B cell (primary cell): ENCODE data around the gene PPP1R14D. TPM values are rescaled to one million over a fixed set of nuclear protein-coding genes. Genes with fewer than 3 reads are reported as not detected.

Experiments
- ATAC-seq: fragments of 200-7000 bp; cut with Tn5 transposase; one replicate; pipeline ENCODE4 v1.10.0; 2021; ENCODE audit warnings: low read depth, mild to moderate bottlenecking, moderate number of reproducible peaks, moderate library complexity
- CTCF ChIA-PET: fragments of 350-600 bp; sonication (Branson Sonifier 250); formaldehyde crosslinking; loops from one replicate; lab custom pipeline; 2021; ENCODE audit warnings: antibody characterized with exemption, inconsistent platforms; lab: Charles Lee
- POLR2A ChIA-PET: fragments of 350-600 bp; sonication (Branson Sonifier 250); formaldehyde crosslinking; loops from one replicate; lab custom pipeline; 2021; ENCODE audit warnings: antibody characterized with exemption; lab: Charles Lee
- DNase-seq: peaks from one replicate; pipeline ENCODE4 v3.0.0; 2013
- H2AFZ ChIP-seq: 2 replicates; pipeline ENCODE4 v1.6.1; 2012; ENCODE audit warnings: mild to moderate bottlenecking, low read depth, low read length; ENCODE audit not compliant: insufficient read depth, poor library complexity, severe bottlenecking
- H3K27ac ChIP-seq, 2 donors: 1 replicate in 1 of 2; 2 replicates in 1 of 2; pipeline ENCODE4 v1.5.1; 2012 to 2013; ENCODE audit warnings: low read length in 2 of 2, mild to moderate bottlenecking in 2 of 2, moderate library complexity in 1 of 2
- H3K27me3 ChIP-seq, 4 experiments: fragments of 200-600 bp in 1 of 4; sonication (generic) in 1 of 4; replicated peaks in 1 of 4; 1 replicate in 2 of 4; 2 replicates in 2 of 4; pipeline versions ENCODE4 v1.6.1 to v1.7.0; 2013 to 2016; ENCODE audit warnings: low read length in 3 of 4, mild to moderate bottlenecking in 2 of 4, mixed read lengths in 1 of 4, moderate library complexity in 1 of 4; ENCODE audit not compliant: insufficient read depth in 4 of 4, control insufficient read depth in 3 of 4; ENCODE audit errors: control extremely low read depth in 1 of 4
- H3K36me3 ChIP-seq, 2 experiments: replicated peaks in 1 of 2; 1 replicate in 1 of 2; 2 replicates in 1 of 2; pipeline versions ENCODE4 v1.6.1 to v1.7.1; 2013; ENCODE audit warnings: low read length in 1 of 2; ENCODE audit not compliant: insufficient read depth in 2 of 2, control insufficient read depth in 1 of 2; ENCODE audit errors: control extremely low read depth in 1 of 2, extremely low read depth in 1 of 2
- H3K4me1 ChIP-seq, 2 donors: fragments of 200-600 bp in 1 of 2; sonication (generic) in 1 of 2; 1 replicate in 1 of 2; 2 replicates in 1 of 2; pipeline versions ENCODE4 v1.5.1 to v1.6.1; 2013 to 2017; ENCODE audit warnings: low read length in 2 of 2; ENCODE audit not compliant: control insufficient read depth in 2 of 2, insufficient read depth in 2 of 2
- H3K4me2 ChIP-seq: replicated peaks from 2 replicates; pipeline ENCODE3; 2012; ENCODE audit warnings: mild to moderate bottlenecking, low read depth, low read length; ENCODE audit not compliant: poor library complexity, severe bottlenecking
- H3K4me3 ChIP-seq, 5 experiments: fragments of 200-600 bp in 1 of 5; sonication (generic) in 1 of 5; 1 replicate in 3 of 5; 2 replicates in 2 of 5; pipeline versions ENCODE4 v1.5.1 to v1.7.0; 2011 to 2016; ENCODE audit warnings: low read length in 4 of 5, mild to moderate bottlenecking in 4 of 5, low read depth in 2 of 5, control low read depth in 1 of 5, moderate library complexity in 1 of 5; ENCODE audit not compliant: insufficient read depth in 1 of 5; ENCODE audit errors: control extremely low read depth in 1 of 5, extremely low read depth in 1 of 5
- H3K79me2 ChIP-seq: fragments of 200-600 bp; sonication (generic); one replicate; pipeline ENCODE4 v1.6.0; 2016; ENCODE audit warnings: low read length; ENCODE audit not compliant: control insufficient read depth, insufficient read depth
- H3K9ac ChIP-seq: fragments of 200-600 bp; sonication (generic); 2 replicates; pipeline ENCODE4 v1.6.1; 2017; ENCODE audit warnings: mild to moderate bottlenecking, low read length, moderate library complexity
- H3K9me3 ChIP-seq, 3 donors: one replicate each; pipeline versions ENCODE4 v1.6.1 to v1.7.1; 2013; ENCODE audit warnings: low read length in 2 of 3; ENCODE audit not compliant: control insufficient read depth in 2 of 3, insufficient read depth in 1 of 3; ENCODE audit errors: control extremely low read depth in 1 of 3
- H4K20me1 ChIP-seq: 2 replicates; pipeline ENCODE4 v1.6.0; 2012; ENCODE audit warnings: mild to moderate bottlenecking, low read length; ENCODE audit not compliant: insufficient read depth, control insufficient read depth, poor library complexity, severe bottlenecking
- H3K27ac Mint-ChIP-seq: one replicate; pipeline ENCODE4 v1.8.0; 2021; ENCODE audit warnings: mixed read lengths
- H3K27me3 Mint-ChIP-seq: one replicate; pipeline ENCODE4 v1.8.0; 2021; ENCODE audit warnings: mixed read lengths
- H3K4me1 Mint-ChIP-seq: one replicate; pipeline ENCODE4 v1.8.0; 2021; ENCODE audit warnings: mixed read lengths
- H3K4me3 Mint-ChIP-seq: one replicate; pipeline ENCODE4 v1.8.0; 2021; ENCODE audit warnings: mixed read lengths
- H3K9me3 Mint-ChIP-seq: one replicate; pipeline ENCODE4 v1.8.0; 2022; ENCODE audit warnings: mixed read lengths; ENCODE audit not compliant: insufficient read depth
- EZH2 ChIP-seq: IDR thresholded peaks from 2 replicates; pipeline ENCODE4 v1.6.1; 2012; ENCODE audit warnings: borderline replicate concordance, low read depth, mild to moderate bottlenecking, moderate library complexity, low read length; ENCODE audit not compliant: insufficient read depth, poor library complexity, severe bottlenecking
- WGBS: methylation state at CpG from one replicate; pipeline ENCODE4 v1.1.5; 2013; ENCODE audit warnings: missing lambda C conversion rate; ENCODE audit not compliant: insufficient coverage; 5-methylcytosine and 5-hydroxymethylcytosine counted together
- intact Hi-C: fragments of 100-400 bp; cut with micrococcal nuclease; formaldehyde crosslinking; loops from one replicate; pipeline ENCODE4 v1.10.0; 2022
- polyA plus RNA-seq: library from polyadenylated mRNA; depleted of rRNA; stranded (reverse); fragments of >200 nt; gene quantifications from 2 replicates; pipeline ENCODE4 v1.2.3, GENCODE V29; 2012
- total RNA-seq, 2 donors: library from RNA; stranded (reverse); fragments of 120-200 nt in 1 of 2; gene quantifications; 1 replicate in 1 of 2; 2 replicates in 1 of 2; pipeline versions ENCODE4 v1.2.3 to v1.2.4, GENCODE V29; 2013 to 2022
- TF ChIP-seq, protein P1 (sequence below): fragments of 200-600 bp; IDR thresholded peaks from one replicate; pipeline ENCODE4 v1.8.0; 2022; ENCODE audit warnings: antibody characterized with exemption, mild to moderate bottlenecking

The PPP1R14D gene
- total and polyA plus RNA-seq, 2 donors (not counting 1 experiment from before 2014, with no cell fraction given), result 0.19 TPM; not detected in 1

DNA sequence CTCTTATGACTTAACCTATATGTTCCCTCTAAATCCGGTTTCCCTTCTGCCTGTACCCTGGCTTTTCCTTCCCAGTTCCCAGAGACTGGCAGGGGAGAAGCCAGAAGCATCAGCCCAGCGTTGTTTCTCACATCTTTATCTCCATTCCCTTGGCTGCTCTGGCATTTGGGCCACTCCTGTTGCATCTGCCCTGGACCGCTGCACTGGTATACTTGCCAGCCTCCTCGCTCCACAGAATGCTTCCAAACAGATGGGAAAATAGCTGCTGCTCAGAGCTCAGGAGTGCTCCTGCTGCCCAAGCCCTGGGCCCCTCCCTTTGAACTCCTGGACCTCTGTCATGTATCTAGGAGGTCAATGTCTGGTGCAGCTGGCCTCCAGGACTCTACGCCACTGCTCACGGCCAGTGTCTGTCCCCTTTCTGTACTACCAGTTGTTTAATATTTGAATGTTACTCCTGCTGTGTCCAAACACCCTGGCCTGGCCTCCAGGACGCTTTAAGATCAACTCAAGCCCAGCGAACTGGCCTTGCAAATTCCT, 22.1 kb upstream of the PPP1R14D start:
- TF ChIP-seq, protein P1, sequence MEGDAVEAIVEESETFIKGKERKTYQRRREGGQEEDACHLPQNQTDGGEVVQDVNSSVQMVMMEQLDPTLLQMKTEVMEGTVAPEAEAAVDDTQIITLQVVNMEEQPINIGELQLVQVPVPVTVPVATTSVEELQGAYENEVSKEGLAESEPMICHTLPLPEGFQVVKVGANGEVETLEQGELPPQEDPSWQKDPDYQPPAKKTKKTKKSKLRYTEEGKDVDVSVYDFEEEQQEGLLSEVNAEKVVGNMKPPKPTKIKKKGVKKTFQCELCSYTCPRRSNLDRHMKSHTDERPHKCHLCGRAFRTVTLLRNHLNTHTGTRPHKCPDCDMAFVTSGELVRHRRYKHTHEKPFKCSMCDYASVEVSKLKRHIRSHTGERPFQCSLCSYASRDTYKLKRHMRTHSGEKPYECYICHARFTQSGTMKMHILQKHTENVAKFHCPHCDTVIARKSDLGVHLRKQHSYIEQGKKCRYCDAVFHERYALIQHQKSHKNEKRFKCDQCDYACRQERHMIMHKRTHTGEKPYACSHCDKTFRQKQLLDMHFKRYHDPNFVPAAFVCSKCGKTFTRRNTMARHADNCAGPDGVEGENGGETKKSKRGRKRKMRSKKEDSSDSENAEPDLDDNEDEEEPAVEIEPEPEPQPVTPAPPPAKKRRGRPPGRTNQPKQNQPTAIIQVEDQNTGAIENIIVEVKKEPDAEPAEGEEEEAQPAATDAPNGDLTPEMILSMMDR, result no peak
- TF ChIP-seq EZH2, result no peak

DNA sequence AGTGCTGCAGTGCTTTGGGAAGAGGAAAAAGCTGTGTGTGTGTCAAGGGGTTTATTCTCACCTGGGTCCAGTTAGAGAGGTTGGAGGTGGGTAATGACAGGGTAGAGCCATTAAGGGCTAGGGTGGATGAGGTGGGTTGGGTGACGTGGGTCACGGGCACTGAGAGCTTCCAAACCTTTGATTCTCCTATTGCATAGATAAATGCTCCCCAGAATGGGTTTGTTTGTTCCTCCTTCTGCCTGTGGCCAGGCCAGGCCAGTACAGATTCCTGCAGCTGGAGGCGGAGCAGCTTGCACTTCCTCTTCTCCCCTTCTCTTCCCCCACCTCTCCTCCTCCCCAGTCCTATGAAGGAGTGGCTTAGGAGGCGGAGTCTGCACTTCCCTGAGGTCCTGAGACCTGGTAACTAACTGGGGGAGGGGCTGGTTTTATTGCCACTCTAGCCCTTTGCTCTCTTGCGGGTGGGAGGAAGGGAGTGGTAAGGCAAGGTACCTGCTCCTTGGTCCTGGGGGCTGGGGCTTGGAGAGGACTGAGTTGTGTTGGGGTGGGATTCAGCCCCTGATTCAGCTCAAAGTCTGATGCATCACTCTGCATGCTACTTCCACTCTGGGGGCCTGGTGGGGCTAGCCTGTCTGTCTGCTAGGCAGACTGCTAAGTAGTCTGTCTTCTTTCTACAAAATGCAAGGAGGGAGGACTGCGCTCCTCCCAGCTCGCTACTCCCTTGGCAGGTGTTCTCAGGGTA, 18.9 kb upstream of the PPP1R14D start:
- no peaks in the 10 kb centered on the region for H3K27me3 ChIP-seq
- peak overlapping the region; percentile 83 for H3K27ac Mint-ChIP-seq
- H3K4me3 ChIP-seq, result no peak overlapping the region
- H3K4me1 Mint-ChIP-seq, result peaks cover 37% of the 10 kb centered on the region
- intact Hi-C loops, result no loop called here
- H3K9me3 Mint-ChIP-seq, result no peaks in the 10 kb centered on the region
- no peaks in the 10 kb centered on the region for H3K36me3 ChIP-seq
- TF ChIP-seq EZH2, result no peak
- TF ChIP-seq, protein P1, result no peak
- ATAC-seq, result peak; percentile 48
- peak overlapping the region; percentile 51 to 71 for H3K27ac ChIP-seq
- H3K4me1 ChIP-seq, result peaks cover 34 to 38% of the 10 kb centered on the region in 2 donors
- H3K4me2 ChIP-seq, result peak overlapping the region; percentile 80
- peak overlapping the region; percentile 21 for H3K4me3 Mint-ChIP-seq
- H3K79me2 ChIP-seq, result no peaks in the 10 kb centered on the region
- H4K20me1 ChIP-seq, result peaks cover 4% of the 10 kb centered on the region
- H3K27me3 Mint-ChIP-seq, result no peaks in the 10 kb centered on the region
- peak overlapping the region; percentile 6 for H3K9ac ChIP-seq
- POLR2A ChIA-PET, result no interaction called here
- no peaks in the 10 kb centered on the region for H3K9me3 ChIP-seq
- peak; percentile 61 for DNase-seq
- H2AFZ ChIP-seq, result no peak overlapping the region
- CTCF ChIA-PET, result interaction anchor here (0.6 to 4.8 kb wide), 4 partner anchors 11 to 337 kb away, joined by 4 to 52 read pairs (median 6); partner anchors contain the start of gene VPS18
- 44% methylated on average over 5 of the region's 7 CpGs for WGBS

More for the DNA sequence above, 22.1 kb upstream of the PPP1R14D start:
- H3K4me1 ChIP-seq, result peaks cover 20 to 22% of the 10 kb centered on the region in 2 donors
- Mint-ChIP-seq H3K4me3 (no peak overlapping the region), H3K9me3 (no peaks in the 10 kb centered on the region), H3K4me1 (peaks cover 24% of the 10 kb centered on the region), H3K27me3 (no peaks in the 10 kb centered on the region), H3K27ac (peak overlapping the region; percentile 48)
- H3K9me3 ChIP-seq, result no peaks in the 10 kb centered on the region
- no peaks in the 10 kb centered on the region for H3K36me3 ChIP-seq
- ChIA-PET CTCF (interaction anchor here (3.0 to 4.8 kb wide), 2 partner anchors 8 to 54 kb away, joined by 7 to 52 read pairs; no protein-coding TSS in a partner anchor), POLR2A (interaction anchor here (0.5 to 0.7 kb wide), 2 partner anchors 262 to 276 kb away, joined by 3 to 5 read pairs; no protein-coding TSS in a partner anchor)
- no peak for DNase-seq
- H3K9ac ChIP-seq, result no peak overlapping the region
- no peak overlapping the region for H3K4me2 ChIP-seq
- intact Hi-C loops, result no loop called here
- H2AFZ ChIP-seq, result no peak overlapping the region
- WGBS, result 96% methylated on average over 8 of the region's 8 CpGs
- H4K20me1 ChIP-seq, result peaks cover 4% of the 10 kb centered on the region
- H3K79me2 ChIP-seq, result no peaks in the 10 kb centered on the region
- ATAC-seq, result no peak
- no peak overlapping the region for H3K4me3 ChIP-seq
- no peaks in the 10 kb centered on the region for H3K27me3 ChIP-seq
- no peak overlapping the region for H3K27ac ChIP-seq
